H9 (cell line): ENCODE measurements around the gene HSP90B1. TPM values are rescaled to one million over a fixed set of nuclear protein-coding genes. Genes with fewer than 3 reads are reported as not detected.
A peak's percentile ranks its signal among the peaks of the same experiment; 100 is the strongest.

Source experiments
- DNase-seq: peaks from one replicate; pipeline ENCODE4 v3.0.0-alpha.2; 2017
- H2AFZ ChIP-seq: one replicate; pipeline ENCODE4 v1.6.1; 2013; ENCODE audit warnings: mild to moderate bottlenecking, low read length, control low read depth, moderate library complexity
- H2AK5ac ChIP-seq: 2 replicates; pipeline ENCODE4 v1.6.1; 2013; ENCODE audit warnings: low read length, control low read depth, mixed read lengths; ENCODE audit not compliant: insufficient read length
- H2BK120ac ChIP-seq: one replicate; pipeline ENCODE4 v1.6.1; 2013; ENCODE audit warnings: low read depth, mild to moderate bottlenecking, low read length, control low read depth, inconsistent platforms; ENCODE audit not compliant: poor library complexity, severe bottlenecking
- H2BK12ac ChIP-seq: 2 replicates; pipeline ENCODE4 v1.6.1; 2013; ENCODE audit warnings: low read length, control low read depth, mixed read lengths, low read depth; ENCODE audit not compliant: insufficient read length
- H2BK15ac ChIP-seq: 2 replicates; pipeline ENCODE4 v1.6.1; 2013; ENCODE audit warnings: low read depth, low read length, control low read depth
- H2BK20ac ChIP-seq: one replicate; pipeline ENCODE4 v1.6.1; 2013; ENCODE audit warnings: low read depth, mild to moderate bottlenecking, low read length, control low read depth, inconsistent platforms; ENCODE audit not compliant: poor library complexity, severe bottlenecking
- H2BK5ac ChIP-seq: 2 replicates; pipeline ENCODE4 v1.6.1; 2013; ENCODE audit warnings: low read length, control low read depth, mixed read lengths; ENCODE audit not compliant: insufficient read length
- H3K14ac ChIP-seq: 2 replicates; pipeline ENCODE4 v1.6.1; 2013; ENCODE audit warnings: low read length, control low read depth; ENCODE audit not compliant: insufficient read depth
- H3K18ac ChIP-seq: 2 replicates; pipeline ENCODE4 v1.6.1; 2013; ENCODE audit warnings: low read depth, mild to moderate bottlenecking, mixed read lengths, low read length, control low read depth; ENCODE audit not compliant: insufficient read length
- H3K23ac ChIP-seq: 2 replicates; pipeline ENCODE4 v1.6.1; 2013; ENCODE audit warnings: low read length, control low read depth, mixed read lengths, low read depth; ENCODE audit not compliant: insufficient read length
- H3K23me2 ChIP-seq: 2 replicates; pipeline ENCODE4 v1.6.1; 2013; ENCODE audit warnings: low read depth, mild to moderate bottlenecking, mixed read lengths, low read length, control low read depth; ENCODE audit not compliant: insufficient read length, poor library complexity, severe bottlenecking
- H3K27ac ChIP-seq: 2 replicates; pipeline ENCODE4 v1.5.1; 2013; ENCODE audit warnings: low read length, control low read depth, mixed read lengths, low read depth; ENCODE audit not compliant: insufficient read length
- H3K27me3 ChIP-seq: 2 replicates; pipeline ENCODE4 v1.6.1; 2013; ENCODE audit warnings: low read length, control low read depth, inconsistent platforms; ENCODE audit not compliant: insufficient read depth
- H3K4ac ChIP-seq: 2 replicates; pipeline ENCODE4 v1.6.1; 2013; ENCODE audit warnings: low read depth, mild to moderate bottlenecking, control low read depth, inconsistent platforms, low read length, moderate library complexity
- H3K4me1 ChIP-seq: 2 replicates; pipeline ENCODE4 v1.6.1; 2013; ENCODE audit warnings: low read length, control low read depth, inconsistent platforms; ENCODE audit not compliant: insufficient read depth
- H3K4me2 ChIP-seq: 2 replicates; pipeline ENCODE4 v1.6.1; 2013; ENCODE audit warnings: low read length, control low read depth, mixed read lengths; ENCODE audit not compliant: insufficient read length, insufficient read depth
- H3K56ac ChIP-seq: 2 replicates; pipeline ENCODE4 v1.6.1; 2013; ENCODE audit warnings: low read depth, mild to moderate bottlenecking, mixed read lengths, low read length, control low read depth; ENCODE audit not compliant: insufficient read length
- H3K79me1 ChIP-seq: 2 replicates; pipeline ENCODE4 v1.6.1; 2013; ENCODE audit warnings: low read depth, mild to moderate bottlenecking, moderate library complexity, low read length, control low read depth, inconsistent platforms; ENCODE audit not compliant: insufficient read depth, poor library complexity, severe bottlenecking
- H3K79me2 ChIP-seq: 2 replicates; pipeline ENCODE4 v1.6.1; 2013; ENCODE audit warnings: low read length, control low read depth, inconsistent platforms; ENCODE audit not compliant: insufficient read depth
- H3K9ac ChIP-seq: 2 replicates; pipeline ENCODE4 v1.6.1; 2013; ENCODE audit warnings: low read length, control low read depth, mixed read lengths; ENCODE audit not compliant: insufficient read length; ENCODE audit errors: extremely low read depth
- H3K9me3 ChIP-seq: one replicate; pipeline ENCODE4 v1.6.1; 2013; ENCODE audit warnings: low read depth, low read length, inconsistent platforms; ENCODE audit not compliant: control insufficient read depth
- H3T11ph ChIP-seq: one replicate; pipeline ENCODE4 v1.6.1; 2013; ENCODE audit warnings: mild to moderate bottlenecking, low read length, control low read depth, inconsistent platforms
- H4K20me1 ChIP-seq: one replicate; pipeline ENCODE4 v1.6.1; 2013; ENCODE audit not compliant: control insufficient read depth, insufficient read length, insufficient read depth
- H4K5ac ChIP-seq: 2 replicates; pipeline ENCODE4 v1.6.1; 2013; ENCODE audit warnings: low read depth, mild to moderate bottlenecking, mixed read lengths, low read length, control low read depth; ENCODE audit not compliant: insufficient read length
- H4K8ac ChIP-seq: replicated peaks from 2 replicates; pipeline ENCODE4 v1.6.1; 2013; ENCODE audit warnings: low read length, control low read depth, mixed read lengths, low read depth; ENCODE audit not compliant: insufficient read length
- H4K91ac ChIP-seq: 2 replicates; pipeline ENCODE4 v1.6.1; 2013; ENCODE audit warnings: low read depth, mild to moderate bottlenecking, moderate library complexity, mixed read lengths, low read length, control low read depth; ENCODE audit not compliant: insufficient read length
- H3K27ac Mint-ChIP-seq, 3 experiments: 2 replicates in 2 of 3; 3 replicates in 1 of 3; pipeline ENCODE4 v1.8.0; 2020 to 2021; ENCODE audit warnings: mixed read lengths in 3 of 3, mild to moderate bottlenecking in 1 of 3, moderate library complexity in 1 of 3
- H3K27me3 Mint-ChIP-seq: 2 replicates; pipeline ENCODE4 v1.8.0; 2021; ENCODE audit warnings: low read depth, mild to moderate bottlenecking, moderate library complexity, mixed read lengths
- H3K36me3 Mint-ChIP-seq, 3 experiments: 2 replicates in 2 of 3; 3 replicates in 1 of 3; pipeline ENCODE4 v1.8.0; 2020 to 2021; ENCODE audit warnings: low read depth in 3 of 3, mixed read lengths in 3 of 3; ENCODE audit not compliant: insufficient read depth in 1 of 3
- H3K4me1 Mint-ChIP-seq, 2 experiments: 2 replicates each; pipeline ENCODE4 v1.8.0; 2020; ENCODE audit warnings: mixed read lengths in 2 of 2
- H3K4me3 Mint-ChIP-seq, 2 experiments: 2 replicates in 1 of 2; 3 replicates in 1 of 2; pipeline ENCODE4 v1.8.0; 2020 to 2021; ENCODE audit warnings: mild to moderate bottlenecking in 2 of 2, mixed read lengths in 2 of 2, moderate library complexity in 1 of 2
- H3K9me3 Mint-ChIP-seq, 2 experiments: 2 replicates in 1 of 2; 3 replicates in 1 of 2; pipeline ENCODE4 v1.8.0; 2020; ENCODE audit warnings: mild to moderate bottlenecking in 2 of 2, mixed read lengths in 2 of 2, moderate library complexity in 1 of 2
- WGBS: extraction: QIAGEN DNeasy Blood & Tissue Kit; methylation state at CpG from one replicate; pipeline ENCODE4 v1.1.7; 2013; ENCODE audit warnings: missing lambda C conversion rate, low lambda C conversion rate, mixed read lengths; ENCODE audit not compliant: insufficient read length; ENCODE audit errors: extremely low coverage; 5-methylcytosine and 5-hydroxymethylcytosine counted together
- total RNA-seq: library from RNA; stranded (reverse); gene quantifications from 2 replicates; pipeline ENCODE4 v1.2.1, GENCODE V29; 2021
- TF ChIP-seq, protein P1 (sequence below): fragments of 200-600 bp; sonication (generic); conservative IDR thresholded peaks from 3 replicates; pipeline ENCODE4 v1.8.0; 2021; ENCODE audit warnings: antibody characterized with exemption, mild to moderate bottlenecking

Gene HSP90B1
- total RNA-seq, 1 experiment from 2014 or later = 737 TPM

DNA sequence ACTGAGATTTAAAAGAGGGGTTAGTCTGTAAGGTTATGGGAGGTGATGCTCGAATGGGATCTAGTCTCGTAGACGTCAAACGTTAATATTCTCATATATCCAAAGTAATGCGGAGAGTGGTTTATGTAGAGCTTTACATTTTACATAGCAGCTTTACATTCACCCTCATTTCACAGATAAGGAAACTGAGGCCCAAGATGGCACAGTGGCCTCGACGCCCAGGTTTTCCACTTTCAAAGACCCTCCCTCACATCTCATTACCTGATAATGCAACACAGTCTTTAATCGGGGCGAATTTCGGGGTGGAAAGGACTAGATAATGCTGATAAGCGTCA lies 35.0 kb downstream of the HSP90B1 start:
- H3K27ac ChIP-seq = no peak overlapping the region
- no peaks in the 10 kb centered on the region for H3K9me3 ChIP-seq
- no peaks in the 10 kb centered on the region; a peak in 1 of 5 replicates for H3K9me3 Mint-ChIP-seq
- H3K36me3 Mint-ChIP-seq = peaks cover 9 to 33% (median 25%) of the 10 kb centered on the region in 3 experiments; a peak in 6 of 7 replicates
- no peak for DNase-seq
- H3T11ph ChIP-seq = no peak overlapping the region
- H2BK12ac ChIP-seq = no peak overlapping the region
- H3K14ac ChIP-seq = peak overlapping the region; percentile 68; the same call in 1 of the 2 replicates
- no peaks in the 10 kb centered on the region for H3K27me3 Mint-ChIP-seq
- H2BK20ac ChIP-seq = no peak overlapping the region
- H3K4me1 Mint-ChIP-seq = peaks cover 20 to 33% of the 10 kb centered on the region in 2 experiments
- no CpG with 5 or more reads among the region's 11 CpGs for WGBS
- H4K8ac ChIP-seq = no peak overlapping the region
- no peaks in the 10 kb centered on the region for H4K20me1 ChIP-seq
- H3K4ac ChIP-seq = peak overlapping the region; percentile 7; the same call in 1 of the 2 replicates
- TF ChIP-seq, protein P1, sequence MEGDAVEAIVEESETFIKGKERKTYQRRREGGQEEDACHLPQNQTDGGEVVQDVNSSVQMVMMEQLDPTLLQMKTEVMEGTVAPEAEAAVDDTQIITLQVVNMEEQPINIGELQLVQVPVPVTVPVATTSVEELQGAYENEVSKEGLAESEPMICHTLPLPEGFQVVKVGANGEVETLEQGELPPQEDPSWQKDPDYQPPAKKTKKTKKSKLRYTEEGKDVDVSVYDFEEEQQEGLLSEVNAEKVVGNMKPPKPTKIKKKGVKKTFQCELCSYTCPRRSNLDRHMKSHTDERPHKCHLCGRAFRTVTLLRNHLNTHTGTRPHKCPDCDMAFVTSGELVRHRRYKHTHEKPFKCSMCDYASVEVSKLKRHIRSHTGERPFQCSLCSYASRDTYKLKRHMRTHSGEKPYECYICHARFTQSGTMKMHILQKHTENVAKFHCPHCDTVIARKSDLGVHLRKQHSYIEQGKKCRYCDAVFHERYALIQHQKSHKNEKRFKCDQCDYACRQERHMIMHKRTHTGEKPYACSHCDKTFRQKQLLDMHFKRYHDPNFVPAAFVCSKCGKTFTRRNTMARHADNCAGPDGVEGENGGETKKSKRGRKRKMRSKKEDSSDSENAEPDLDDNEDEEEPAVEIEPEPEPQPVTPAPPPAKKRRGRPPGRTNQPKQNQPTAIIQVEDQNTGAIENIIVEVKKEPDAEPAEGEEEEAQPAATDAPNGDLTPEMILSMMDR = no peak
- no peaks in the 10 kb centered on the region for H3K4me1 ChIP-seq
- peaks cover 7% of the 10 kb centered on the region for H3K23me2 ChIP-seq
- peak overlapping the region; percentile 99 to 100 (median 99) for H3K27ac Mint-ChIP-seq
- H2BK15ac ChIP-seq = no peak overlapping the region
- no peaks in the 10 kb centered on the region for H3K27me3 ChIP-seq
- H4K5ac ChIP-seq = peak overlapping the region; percentile 48
- no peak overlapping the region for H3K23ac ChIP-seq
- peak overlapping the region; percentile 94 for H3K4me2 ChIP-seq
- peaks cover 38% of the 10 kb centered on the region; the same call in 1 of the 2 replicates for H3K79me2 ChIP-seq
- H2AFZ ChIP-seq = no peak overlapping the region
- H3K4me3 Mint-ChIP-seq = peak overlapping the region; percentile 97 to 98
- peak overlapping the region; percentile 71 for H3K18ac ChIP-seq
- no peak overlapping the region for H2BK120ac ChIP-seq
- peak overlapping the region; percentile 93 for H3K9ac ChIP-seq
- H2AK5ac ChIP-seq = no peak overlapping the region
- H3K56ac ChIP-seq = no peak overlapping the region
- H3K79me1 ChIP-seq = peaks cover 4% of the 10 kb centered on the region
- no peak overlapping the region for H2BK5ac ChIP-seq
- no peak overlapping the region for H4K91ac ChIP-seq
